Right atrium auricular region (tissue), 2 donors: ENCODE data around the gene HEATR5A. TPM values are rescaled to one million over a fixed set of nuclear protein-coding genes. Genes with fewer than 3 reads are reported as not detected.
A peak's percentile ranks its signal among the peaks of the same experiment; 100 is the strongest.
"Not testable (repeated sequence)": the region's sequence is repeated elsewhere in the genome, so short reads cannot be mapped to it uniquely, and the experiment has no call there.

Experiments used
- DNase-seq: peaks from one replicate; pipeline ENCODE4 v3.0.0-alpha.2; 2019; ENCODE audit warnings: low spot score
- H3K27ac ChIP-seq, 2 donors: fragments of 200-600 bp; sonication (generic); 1 replicate in 1 of 2; 2 replicates in 1 of 2; pipeline ENCODE4 v1.5.1; 2016 to 2019
- H3K27me3 ChIP-seq, 2 donors: fragments of 200-600 bp; sonication (generic); one replicate each; pipeline versions ENCODE4 v1.5.1 to v1.6.0; 2017 to 2019
- H3K36me3 ChIP-seq: fragments of 200-600 bp; sonication (generic); one replicate; pipeline ENCODE4 v1.5.1; 2016
- H3K4me1 ChIP-seq, 2 donors: fragments of 200-600 bp; sonication (generic); one replicate each; pipeline versions ENCODE4 v1.5.1 to v1.6.0; 2017 to 2019
- H3K4me3 ChIP-seq, 2 donors: fragments of 200-600 bp; sonication (generic); 1 replicate in 1 of 2; 2 replicates in 1 of 2; pipeline ENCODE4 v1.5.1; 2017 to 2019; ENCODE audit warnings: mild to moderate bottlenecking in 1 of 2, moderate library complexity in 1 of 2
- H3K9me3 ChIP-seq, 2 donors: fragments of 200-600 bp; sonication (generic); one replicate each; pipeline ENCODE4 v1.5.1; 2019
- CTCF ChIP-seq, 2 donors: fragments of 200-600 bp; sonication (generic); IDR thresholded peaks; one replicate each; pipeline ENCODE4 v1.5.1; 2019; ENCODE audit warnings: antibody characterized with exemption in 2 of 2
- total RNA-seq, 2 donors: library from RNA; depleted of rRNA; stranded (reverse); fragments of >200 nt; gene quantifications; one replicate each; pipeline ENCODE4 v1.1.0, GENCODE V29; 2016

HEATR5A gene
- total RNA-seq, 2 donors from 2014 or later = 29.0 to 29.3 TPM

GRCh38 chr14:31244626-31245025, 175.7 kb downstream of the HEATR5A start:
- Histone ChIP-seq H3K4me1 (peaks cover 0 to 10% of the 10 kb centered on the region in 2 donors), H3K4me3 (no peak overlapping the region), H3K9me3 (no peaks in the 10 kb centered on the region), H3K36me3 (no peaks in the 10 kb centered on the region), H3K27me3 (no peaks in the 10 kb centered on the region), H3K27ac (no peak overlapping the region)
- DNase-seq = no peak
- TF ChIP-seq CTCF (IDR thresholded peaks at IDR 0.05) = no peak

- H3K36me3 ChIP-seq = no peaks in the 10 kb centered on the region
- peak; percentile 2 for DNase-seq
- no peak overlapping the region for H3K4me3 ChIP-seq
- H3K9me3 ChIP-seq = no peaks in the 10 kb centered on the region
- TF ChIP-seq CTCF (IDR thresholded peaks at IDR 0.05) = no peak
- H3K27ac ChIP-seq = no peak overlapping the region
- H3K4me1 ChIP-seq = peaks cover 0 to 10% of the 10 kb centered on the region in 2 donors
- no peaks in the 10 kb centered on the region for H3K27me3 ChIP-seq
Observed at GRCh38 chr14:31243860-31244259, 176.5 kb downstream of the HEATR5A start.

GRCh38 chr14:31242161-31242940, 178.0 kb downstream of the HEATR5A start:
- Histone ChIP-seq H3K4me3 (peak overlapping the region in 1 of 2 donors; percentile 24), H3K4me1 (peaks cover 0 to 10% of the 10 kb centered on the region in 2 donors), H3K27ac (peak overlapping the region; percentile 20 to 31)
- not testable (repeated sequence) for H3K36me3 ChIP-seq, H3K27me3 ChIP-seq, H3K9me3 ChIP-seq, DNase-seq

Other genes with a start within 250 kb of the HEATR5A start
- gene HECTD1, start 212.8 kb downstream of the HEATR5A start, total RNA-seq = 100 to 1,000 TPM; 130 to 145 TPM
- gene DTD2, start 37.0 kb upstream of the HEATR5A start, total RNA-seq = 10 to 100 TPM; 10.5 to 18.3 TPM
- gene GPR33, start 67.5 kb upstream of the HEATR5A start, total RNA-seq = not detected
- gene NUBPL, start 140.9 kb upstream of the HEATR5A start, total RNA-seq = 10 to 100 TPM; 10.7 to 17.8 TPM